Islet precursor cell (in vitro differentiated cells): ENCODE data around the gene FHIT.

Source experiments
- DNase-seq: peaks from one replicate; pipeline ENCODE4 v3.0.0-alpha.2; 2018

FHIT gene

DNA sequence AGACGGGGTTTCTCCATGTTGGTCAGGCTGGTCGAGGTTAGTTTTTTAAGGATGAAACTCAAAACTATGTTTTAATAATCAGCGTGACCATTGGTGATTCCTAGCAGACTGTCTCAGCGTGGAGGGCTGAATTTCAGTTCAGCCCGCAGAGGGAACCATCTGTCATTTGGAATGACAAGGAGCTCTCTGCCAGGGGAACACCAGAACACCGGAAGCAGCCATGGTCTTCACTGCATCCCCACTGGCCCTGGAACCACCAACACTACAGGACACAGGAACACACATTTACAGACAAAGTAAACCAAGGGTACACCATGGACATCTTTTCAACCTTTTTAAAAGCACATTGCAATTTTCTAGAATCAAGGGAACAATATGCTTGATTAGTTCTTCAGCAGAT, 424.7 kb downstream of the FHIT start:
- DNase-seq = no peak

- no peak for DNase-seq
Observed at GRCh38 chr3:60812502-60812901, 438.8 kb downstream of the FHIT start.

- no peak for DNase-seq
Observed at GRCh38 chr3:60810881-60811280, 440.4 kb downstream of the FHIT start.

- DNase-seq = no peak
Observed at GRCh38 chr3:60809857-60810610, 441.2 kb downstream of the FHIT start.

DNA sequence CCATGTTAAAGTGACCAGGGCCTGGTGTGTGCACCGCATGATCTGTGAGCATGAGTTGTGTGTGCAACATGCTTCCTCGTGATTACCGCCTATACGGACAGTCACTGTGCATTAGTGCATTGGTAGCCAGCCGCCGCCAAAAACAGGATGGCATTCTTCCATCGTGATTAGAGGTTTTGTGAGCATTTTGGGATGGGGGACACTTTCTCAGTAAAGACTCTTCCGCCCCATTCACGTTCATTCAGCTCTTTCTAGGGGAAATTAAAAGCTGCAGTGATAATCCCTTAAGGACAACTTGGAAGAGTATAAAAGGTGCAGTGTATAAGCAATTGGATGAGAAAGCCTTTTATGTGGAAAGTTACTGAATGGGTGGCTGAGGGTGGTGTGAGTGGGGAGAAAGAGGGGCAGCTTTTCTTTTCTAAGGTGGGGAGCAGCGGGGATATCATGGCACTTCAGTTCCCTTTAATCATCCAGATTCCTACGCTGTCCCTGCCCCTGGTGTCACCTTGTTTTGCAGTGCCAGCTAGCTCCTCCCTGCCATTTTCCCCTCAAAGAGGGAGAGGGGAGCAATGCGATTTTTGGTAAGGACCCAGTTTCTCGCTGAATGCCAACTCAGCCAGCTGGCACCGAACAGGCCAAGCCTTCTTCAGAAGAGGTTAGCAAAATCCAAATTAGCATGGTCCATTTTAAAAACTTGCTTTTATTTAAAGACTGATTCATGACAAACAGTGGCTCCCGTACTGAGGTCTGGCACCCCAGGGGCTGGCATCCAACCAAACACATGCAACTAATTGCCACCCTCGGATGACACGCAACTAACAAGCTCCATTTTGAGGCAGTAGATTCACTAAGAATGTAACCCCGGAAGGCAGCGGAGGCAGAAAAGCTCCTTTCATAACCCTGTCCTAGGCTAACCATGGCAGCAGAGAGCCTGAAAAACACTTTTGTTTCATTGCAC, 447.8 kb downstream of the FHIT start:
- DNase-seq = no peak

DNA sequence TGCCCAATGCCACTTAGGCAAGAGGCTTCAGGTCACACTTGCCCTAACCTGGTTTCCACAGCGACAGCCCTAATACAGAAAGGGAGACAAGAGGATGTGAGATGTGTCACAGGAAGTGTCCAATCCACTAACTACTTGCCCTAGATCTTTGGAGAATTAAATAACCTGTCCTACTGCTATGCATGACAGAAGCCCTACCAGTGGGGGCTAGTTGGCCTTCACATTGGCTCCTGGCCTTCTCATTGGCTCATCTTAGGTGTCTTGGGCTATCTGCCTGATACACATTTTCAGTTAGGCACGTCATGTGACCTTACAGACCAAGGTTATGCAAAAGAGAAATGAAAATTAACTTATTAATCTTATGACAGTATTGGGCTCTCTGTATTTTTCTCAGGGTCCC, 449.9 kb downstream of the FHIT start:
- DNase-seq = no peak

GRCh38 chr3:60798456-60798855, 452.8 kb downstream of the FHIT start:
- DNase-seq = no peak

DNA sequence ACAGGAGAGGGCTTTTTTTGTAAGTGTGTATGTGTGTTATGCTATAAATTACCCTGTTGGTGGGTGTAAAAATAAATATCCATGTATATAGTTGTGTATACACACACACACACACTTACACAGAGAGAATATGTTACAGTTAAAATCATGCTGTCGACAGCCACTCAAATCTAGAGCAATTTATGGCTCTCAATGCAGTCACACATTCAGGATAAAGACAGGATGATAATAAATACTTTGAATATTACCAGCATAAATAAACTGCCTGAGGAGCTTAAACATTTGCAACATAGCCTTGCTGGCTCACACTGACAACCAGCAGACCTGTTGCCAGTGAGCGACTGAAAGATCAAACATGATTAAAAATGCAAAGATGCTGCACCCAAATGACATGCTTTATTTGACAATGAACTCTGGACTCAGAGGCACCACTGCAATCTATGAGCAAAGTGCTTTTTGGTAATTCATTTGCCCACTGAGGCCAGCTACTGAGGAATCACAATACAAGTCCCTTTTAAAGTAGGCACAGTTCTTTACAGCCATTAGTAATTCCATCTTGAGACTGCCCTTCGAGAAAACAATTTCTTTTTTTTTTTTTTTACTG, 458.9 kb downstream of the FHIT start:
- DNase-seq = no peak

- no peak for DNase-seq
Observed at GRCh38 chr3:60788185-60788584, 463.1 kb downstream of the FHIT start.

GRCh38 chr3:60781935-60782334, 469.3 kb downstream of the FHIT start:
- no peak for DNase-seq

GRCh38 chr3:60779637-60780036, 471.6 kb downstream of the FHIT start:
- DNase-seq = no peak

DNA sequence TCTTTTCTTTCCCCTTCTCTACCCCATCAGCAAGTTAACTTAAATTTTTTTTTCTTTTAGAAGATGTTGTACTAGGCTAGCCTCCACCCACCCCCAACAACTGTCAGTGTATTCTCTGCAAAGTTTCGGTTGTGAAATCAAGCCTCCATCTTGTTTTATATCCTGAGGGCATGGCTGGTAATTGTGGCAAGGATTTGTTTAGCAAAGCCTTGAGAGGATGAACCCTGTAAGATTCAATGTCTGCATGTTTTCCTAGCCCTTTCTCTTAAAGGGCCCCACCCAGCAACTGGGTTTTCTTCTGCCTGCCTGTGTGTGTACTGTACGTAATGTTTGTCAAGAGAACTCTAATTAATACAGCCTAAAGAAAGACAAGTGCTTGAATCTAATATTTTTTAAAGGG, 475.3 kb downstream of the FHIT start:
- no peak for DNase-seq

DNA sequence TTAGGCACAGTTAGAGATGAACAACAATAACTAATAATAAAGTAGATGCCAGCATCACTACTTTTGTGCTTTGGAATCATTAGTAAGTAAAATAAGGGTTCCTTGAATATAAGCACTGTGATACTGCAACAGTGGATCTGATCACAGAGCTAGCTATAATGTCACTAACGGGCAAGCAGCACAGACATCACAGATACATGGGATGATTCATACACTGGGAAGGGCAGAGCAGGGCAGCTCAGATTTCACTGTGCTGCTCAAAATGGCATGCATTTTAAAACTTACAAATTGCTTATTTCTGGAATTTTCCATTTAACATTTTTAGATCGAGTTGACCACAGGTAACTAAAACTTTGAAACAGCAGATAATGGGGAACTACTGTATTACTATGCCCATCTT, 476.6 kb downstream of the FHIT start:
- no peak for DNase-seq

DNA sequence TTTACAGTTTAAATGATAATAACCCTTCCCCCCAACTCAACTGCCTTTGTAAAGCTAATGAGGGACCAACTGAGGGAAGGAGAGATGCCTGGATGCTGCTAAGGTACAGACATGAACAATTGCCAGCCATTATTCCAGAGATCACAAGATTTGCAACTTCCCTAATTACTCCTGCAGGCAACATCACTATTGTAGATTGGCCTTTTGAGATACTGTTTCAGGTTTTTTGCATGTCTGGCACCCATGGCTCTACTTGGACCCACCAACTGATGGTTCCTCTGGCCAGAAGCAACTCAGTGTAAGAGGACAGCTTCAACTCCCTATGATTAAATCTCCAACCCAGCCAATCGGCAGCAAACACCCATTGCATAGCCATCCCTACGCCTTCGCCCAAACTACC, 478.7 kb downstream of the FHIT start:
- no peak for DNase-seq

DNA sequence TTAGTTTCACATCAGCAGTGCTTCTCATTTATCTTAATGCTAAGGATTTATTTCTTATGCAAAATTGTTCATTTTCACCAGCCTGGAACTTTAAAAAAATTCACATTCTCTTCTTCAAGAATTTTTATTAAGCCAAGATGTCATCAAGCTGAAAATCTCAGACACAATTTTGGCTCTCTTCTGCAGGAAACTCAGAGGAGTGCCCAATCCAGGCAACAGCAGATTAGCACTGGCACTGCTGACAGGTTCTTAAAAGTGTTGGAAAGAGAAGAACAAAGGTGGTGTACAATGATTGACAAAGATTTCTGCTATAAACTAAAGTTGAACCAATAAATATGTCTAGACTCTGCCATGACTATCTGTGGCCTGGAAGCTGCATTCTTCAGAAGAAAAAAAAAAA, 479.5 kb downstream of the FHIT start:
- no peak for DNase-seq

GRCh38 chr3:60770532-60770931, 480.7 kb downstream of the FHIT start:
- DNase-seq = no peak

- no peak for DNase-seq
Observed at GRCh38 chr3:60767536-60767935, 483.7 kb downstream of the FHIT start.

DNA sequence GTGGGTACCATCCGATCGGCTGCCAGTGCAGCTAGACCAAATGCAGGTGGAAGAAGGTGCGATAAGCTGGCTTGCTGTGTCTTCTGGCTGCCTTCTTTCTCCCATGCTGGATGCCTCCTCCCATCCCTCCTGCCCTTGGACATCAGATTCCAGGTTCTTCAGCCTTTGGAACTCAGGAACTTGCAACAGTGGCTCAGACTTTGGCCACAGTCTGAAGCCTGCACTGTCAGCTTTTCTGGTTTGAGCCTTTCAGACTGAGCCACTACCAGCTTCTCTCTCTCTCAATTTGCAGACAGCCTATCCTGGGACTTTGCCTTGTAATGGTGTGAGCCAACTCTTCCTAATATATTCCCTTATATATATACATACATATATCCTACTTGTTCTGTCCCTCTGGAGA, 485.5 kb downstream of the FHIT start:
- DNase-seq = no peak

DNA sequence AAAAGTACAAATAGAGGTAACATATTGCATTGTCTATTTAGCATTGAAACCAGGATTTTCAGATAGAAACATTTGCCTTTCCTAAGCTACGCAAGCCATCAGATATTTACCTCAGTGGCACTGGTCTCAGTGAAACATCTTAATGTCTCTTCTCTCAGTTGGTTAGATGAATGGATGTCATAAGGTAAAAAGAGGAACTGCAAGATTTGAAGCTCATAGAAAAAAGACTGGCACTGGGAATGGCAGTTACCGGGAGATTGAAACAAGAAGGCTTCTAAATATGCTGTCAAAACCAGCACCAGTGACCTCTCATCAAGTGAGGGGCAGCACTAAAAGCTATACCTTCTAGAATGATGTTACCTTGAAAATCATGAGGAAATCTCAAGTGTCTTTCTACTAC, 486.4 kb downstream of the FHIT start:
- DNase-seq = no peak

- no peak for DNase-seq
Observed at GRCh38 chr3:60760145-60760544, 491.1 kb downstream of the FHIT start.

GRCh38 chr3:60759439-60759838, 491.8 kb downstream of the FHIT start:
- DNase-seq = no peak

GRCh38 chr3:60758831-60759230, 492.4 kb downstream of the FHIT start:
- DNase-seq = no peak

DNA sequence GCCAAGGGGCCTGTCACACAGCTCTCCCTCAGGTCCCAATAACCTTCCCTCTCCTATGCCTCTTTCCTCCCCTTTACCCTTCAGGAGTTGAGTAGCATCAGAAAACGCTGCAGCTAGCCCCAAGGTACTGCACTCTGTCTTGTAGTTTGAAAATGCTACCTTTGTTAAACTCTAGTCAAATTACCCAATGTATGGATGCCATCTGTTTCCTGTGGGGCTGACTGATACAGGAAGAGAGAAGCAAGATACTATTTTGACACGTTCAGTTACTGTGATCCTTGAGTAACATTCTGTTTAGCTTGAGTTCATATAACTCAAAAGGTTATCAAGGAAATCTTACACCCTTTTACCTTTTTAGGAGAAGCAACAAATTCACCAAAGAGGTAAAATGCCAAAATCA, 493.1 kb downstream of the FHIT start:
- no peak for DNase-seq

GRCh38 chr3:60757724-60758123, 493.5 kb downstream of the FHIT start:
- no peak for DNase-seq
